HuH-7.5 (cell line): ENCODE results near the gene RPTOR.
"Not testable (repeated sequence)": the region's sequence is repeated elsewhere in the genome, so short reads cannot be mapped to it uniquely, and the experiment has no call there.

Experiments used
- DNase-seq: peaks from one replicate; pipeline ENCODE4 v3.0.0; 2011; ENCODE audit warnings: low spot score

The RPTOR gene

GRCh38 chr17:80694992-80695912, 150.6 kb downstream of the RPTOR start:
- DNase-seq: no peak

- DNase-seq: no peak
These were observed 151.3 kb downstream of the RPTOR start for GRCh38 chr17:80695979-80696378.

GRCh38 chr17:80696456-80696855, 151.8 kb downstream of the RPTOR start:
- DNase-seq: no peak

GRCh38 chr17:80696964-80697363, 152.3 kb downstream of the RPTOR start:
- DNase-seq: no peak

- DNase-seq: no peak
These were observed 153.7 kb downstream of the RPTOR start for GRCh38 chr17:80698297-80698696.

- DNase-seq: not testable (repeated sequence)
These were observed 154.6 kb downstream of the RPTOR start for GRCh38 chr17:80699205-80699604.

- no peak for DNase-seq
These were observed 157.1 kb downstream of the RPTOR start for GRCh38 chr17:80701730-80702129.

- no peak for DNase-seq
These were observed 157.9 kb downstream of the RPTOR start for GRCh38 chr17:80702315-80703141.

- DNase-seq: no peak
These were observed 158.5 kb downstream of the RPTOR start for GRCh38 chr17:80703142-80703478.

- DNase-seq: no peak
These were observed 159.8 kb downstream of the RPTOR start for GRCh38 chr17:80704381-80704819.

- DNase-seq: no peak
These were observed 160.3 kb downstream of the RPTOR start for GRCh38 chr17:80704894-80705293.

- no peak for DNase-seq
These were observed 161.3 kb downstream of the RPTOR start for GRCh38 chr17:80705988-80706387.

- DNase-seq: no peak
These were observed 161.8 kb downstream of the RPTOR start for GRCh38 chr17:80706463-80706867.

- no peak for DNase-seq
These were observed 163.8 kb downstream of the RPTOR start for GRCh38 chr17:80708480-80708879.

GRCh38 chr17:80709090-80709695, 164.6 kb downstream of the RPTOR start:
- no peak for DNase-seq

GRCh38 chr17:80710714-80711302, 166.2 kb downstream of the RPTOR start:
- no peak for DNase-seq

GRCh38 chr17:80712089-80712488, 167.5 kb downstream of the RPTOR start:
- DNase-seq: no peak

GRCh38 chr17:80712606-80713005, 168.0 kb downstream of the RPTOR start:
- DNase-seq: no peak

- no peak for DNase-seq
These were observed 172.5 kb downstream of the RPTOR start for GRCh38 chr17:80716986-80717719.

- DNase-seq: no peak
These were observed 173.1 kb downstream of the RPTOR start for GRCh38 chr17:80717720-80718083.

GRCh38 chr17:80718428-80718827, 173.8 kb downstream of the RPTOR start:
- DNase-seq: no peak

GRCh38 chr17:80719449-80719848, 174.8 kb downstream of the RPTOR start:
- no peak for DNase-seq
